HAP-1 (cell line): Measurements from ENCODE around the gene VAT1L.

Source experiments
- DNase-seq, 2 experiments: peaks; one replicate each; pipeline ENCODE4 v3.0.0-alpha.2; 2016 to 2020; ENCODE audit warnings: low spot score in 2 of 2
- H3K27me3 ChIP-seq: fragments of 250-450 bp; sonication (Bioruptor Pico); 2 replicates; pipeline ENCODE4 v1.5.1; 2020; ENCODE audit warnings: low read depth, mild to moderate bottlenecking, moderate library complexity
- H3K36me3 ChIP-seq: fragments of 250-450 bp; sonication (Bioruptor Pico); replicated peaks from 2 replicates; pipeline ENCODE4 v1.5.1; 2020; ENCODE audit warnings: mild to moderate bottlenecking
- H3K4me1 ChIP-seq: fragments of 250-450 bp; sonication (Bioruptor Pico); 2 replicates; pipeline ENCODE4 v1.5.1; 2020; ENCODE audit warnings: mild to moderate bottlenecking
- H3K4me3 ChIP-seq: fragments of 250-450 bp; sonication (Bioruptor Pico); 2 replicates; pipeline ENCODE4 v1.5.1; 2020; ENCODE audit warnings: mild to moderate bottlenecking, moderate library complexity
- H3K9me3 ChIP-seq: fragments of 250-450 bp; sonication (Bioruptor Pico); 2 replicates; pipeline ENCODE4 v1.5.1; 2020; ENCODE audit warnings: mild to moderate bottlenecking, moderate library complexity
- in situ Hi-C: fragments of 300-500 bp; cut with MboI; formaldehyde crosslinking; loops from 3 replicates; pipeline ENCODE4 v1.14.3; 2020; ENCODE audit warnings: low sequenced_read_pairs, inconsistent platforms, mixed read lengths

VAT1L gene

GRCh38 chr16:77877712-77878347 lies 89.5 kb downstream of the VAT1L start:
- no peaks in the 10 kb centered on the region for H3K36me3 ChIP-seq
- in situ Hi-C loops = no loop called here
- no peaks in the 10 kb centered on the region for H3K9me3 ChIP-seq
- no peak overlapping the region for H3K4me3 ChIP-seq
- no peak for DNase-seq
- H3K27me3 ChIP-seq = no peaks in the 10 kb centered on the region
- H3K4me1 ChIP-seq = no peaks in the 10 kb centered on the region

DNA sequence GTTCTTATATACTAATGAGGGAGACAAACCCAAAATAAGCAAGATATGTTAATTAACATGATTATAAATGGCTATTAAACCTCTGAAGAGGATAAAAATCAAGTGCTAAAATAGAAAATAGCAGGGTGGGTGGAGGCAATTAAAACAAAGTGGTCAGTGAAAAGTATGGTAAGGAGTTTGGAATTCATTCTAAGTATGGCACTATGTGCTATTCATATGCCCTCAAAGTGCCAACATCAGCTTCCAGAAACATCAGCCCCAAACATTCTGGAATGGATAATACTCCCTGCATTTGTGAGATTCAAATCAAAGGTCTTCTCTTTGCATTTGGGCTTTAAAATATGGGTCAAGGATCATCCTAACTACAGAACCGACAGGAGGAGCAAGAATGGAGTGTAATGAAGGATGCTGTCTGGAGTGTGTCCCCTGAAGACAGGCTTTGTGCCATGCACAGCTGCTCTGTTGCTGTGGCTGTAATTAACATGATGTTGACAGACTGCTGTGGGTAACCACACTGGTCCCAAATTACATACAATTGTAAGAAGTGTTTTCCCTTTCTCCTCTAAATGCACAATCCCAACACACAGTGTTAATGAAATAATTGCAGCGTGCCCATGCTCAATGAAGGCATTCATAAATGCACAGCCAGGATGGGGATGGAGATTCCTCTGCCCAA lies 93.1 kb downstream of the VAT1L start:
- in situ Hi-C loops = no loop called here
- no peaks in the 10 kb centered on the region for H3K27me3 ChIP-seq
- no peaks in the 10 kb centered on the region for H3K4me1 ChIP-seq
- H3K36me3 ChIP-seq = no peaks in the 10 kb centered on the region
- DNase-seq = no peak
- H3K9me3 ChIP-seq = no peaks in the 10 kb centered on the region
- H3K4me3 ChIP-seq = no peak overlapping the region

DNA sequence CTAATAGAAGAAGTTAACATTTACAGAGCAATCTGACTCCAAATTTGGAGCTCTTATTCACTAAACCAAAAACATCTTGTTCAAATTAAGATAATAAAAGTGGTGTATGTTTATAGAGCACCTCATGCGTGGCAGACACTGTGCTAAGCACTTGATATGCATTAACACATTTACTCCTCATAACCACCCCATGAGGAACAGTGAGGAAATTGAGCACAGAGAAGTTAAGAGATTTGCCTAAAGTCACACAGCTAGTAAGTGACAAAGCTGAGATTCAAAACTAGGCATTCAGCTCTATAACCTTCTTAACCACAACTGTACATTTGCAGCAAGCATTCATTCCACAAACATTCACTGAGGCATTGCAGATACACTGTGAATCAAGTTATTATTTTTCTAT lies 94.0 kb downstream of the VAT1L start:
- in situ Hi-C loops = no loop called here
- no peak for DNase-seq
- H3K27me3 ChIP-seq = no peaks in the 10 kb centered on the region
- no peaks in the 10 kb centered on the region for H3K4me1 ChIP-seq
- no peak overlapping the region for H3K4me3 ChIP-seq
- H3K36me3 ChIP-seq = no peaks in the 10 kb centered on the region
- H3K9me3 ChIP-seq = no peaks in the 10 kb centered on the region

GRCh38 chr16:77885571-77886295 lies 97.4 kb downstream of the VAT1L start:
- in situ Hi-C loops = no loop called here
- no peak for DNase-seq

GRCh38 chr16:77888871-77889270 lies 100.5 kb downstream of the VAT1L start:
- no peaks in the 10 kb centered on the region for H3K9me3 ChIP-seq
- H3K4me1 ChIP-seq = no peaks in the 10 kb centered on the region
- in situ Hi-C loops = no loop called here
- H3K4me3 ChIP-seq = no peak overlapping the region
- DNase-seq = no peak
- H3K36me3 ChIP-seq = no peaks in the 10 kb centered on the region
- H3K27me3 ChIP-seq = no peaks in the 10 kb centered on the region

More at GRCh38 chr16:77885571-77886295, 97.4 kb downstream of the VAT1L start:
- no peak overlapping the region for H3K4me3 ChIP-seq
- H3K4me1 ChIP-seq = no peaks in the 10 kb centered on the region
- no peaks in the 10 kb centered on the region for H3K36me3 ChIP-seq
- H3K27me3 ChIP-seq = no peaks in the 10 kb centered on the region
- no peaks in the 10 kb centered on the region for H3K9me3 ChIP-seq

- no peak for DNase-seq
- H3K27me3 ChIP-seq = no peaks in the 10 kb centered on the region
- H3K4me1 ChIP-seq = no peaks in the 10 kb centered on the region
- no peaks in the 10 kb centered on the region for H3K36me3 ChIP-seq
- no peak overlapping the region for H3K4me3 ChIP-seq
- H3K9me3 ChIP-seq = no peaks in the 10 kb centered on the region
- in situ Hi-C loops = no loop called here
Measured at GRCh38 chr16:77890075-77890474, 101.7 kb downstream of the VAT1L start.

- H3K27me3 ChIP-seq = no peaks in the 10 kb centered on the region
- no peak overlapping the region for H3K4me3 ChIP-seq
- no peaks in the 10 kb centered on the region for H3K36me3 ChIP-seq
- no peaks in the 10 kb centered on the region for H3K4me1 ChIP-seq
- no peaks in the 10 kb centered on the region for H3K9me3 ChIP-seq
- DNase-seq = no peak
- in situ Hi-C loops = no loop called here
Measured at GRCh38 chr16:77894162-77894561, 105.8 kb downstream of the VAT1L start.

DNA sequence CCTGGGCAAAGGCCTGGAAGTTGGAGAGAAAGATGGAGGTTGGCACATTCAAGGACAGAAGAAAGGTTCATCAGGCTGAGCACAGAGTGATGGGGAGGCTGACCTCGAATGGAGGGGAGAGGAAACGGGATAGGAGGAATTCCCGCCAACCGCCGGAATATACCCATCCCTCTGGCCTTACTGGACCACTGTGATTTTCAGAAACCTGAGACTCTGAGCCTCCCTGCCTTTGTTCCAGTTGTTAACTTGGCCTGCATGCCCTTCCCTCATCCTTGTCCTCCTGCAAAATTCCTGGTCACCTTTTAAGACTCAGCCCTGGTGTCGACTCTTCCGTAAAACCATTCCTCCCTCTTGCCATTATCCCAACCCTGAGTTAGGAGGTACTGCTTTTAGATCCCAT lies 107.6 kb downstream of the VAT1L start:
- H3K36me3 ChIP-seq = no peaks in the 10 kb centered on the region
- H3K4me1 ChIP-seq = no peaks in the 10 kb centered on the region
- no peak for DNase-seq
- no peaks in the 10 kb centered on the region for H3K9me3 ChIP-seq
- H3K27me3 ChIP-seq = no peaks in the 10 kb centered on the region
- in situ Hi-C loops = no loop called here
- H3K4me3 ChIP-seq = no peak overlapping the region

- H3K4me1 ChIP-seq = no peaks in the 10 kb centered on the region
- no peaks in the 10 kb centered on the region for H3K36me3 ChIP-seq
- in situ Hi-C loops = no loop called here
- DNase-seq = no peak
- H3K4me3 ChIP-seq = no peak overlapping the region
- no peaks in the 10 kb centered on the region for H3K9me3 ChIP-seq
- no peaks in the 10 kb centered on the region for H3K27me3 ChIP-seq
Measured at GRCh38 chr16:77896415-77897128, 108.2 kb downstream of the VAT1L start.

- Histone ChIP-seq H3K36me3 (no peaks in the 10 kb centered on the region), H3K4me3 (no peak overlapping the region), H3K9me3 (no peaks in the 10 kb centered on the region), H3K27me3 (no peaks in the 10 kb centered on the region), H3K4me1 (no peaks in the 10 kb centered on the region)
- DNase-seq = no peak
- in situ Hi-C loops = no loop called here
Measured at GRCh38 chr16:77897129-77897437, 108.7 kb downstream of the VAT1L start.

GRCh38 chr16:77897831-77898605 lies 109.7 kb downstream of the VAT1L start:
- no peak for DNase-seq
- Histone ChIP-seq H3K36me3 (no peaks in the 10 kb centered on the region), H3K4me3 (no peak overlapping the region), H3K9me3 (no peaks in the 10 kb centered on the region), H3K4me1 (no peaks in the 10 kb centered on the region), H3K27me3 (no peaks in the 10 kb centered on the region)
- in situ Hi-C loops = no loop called here

DNA sequence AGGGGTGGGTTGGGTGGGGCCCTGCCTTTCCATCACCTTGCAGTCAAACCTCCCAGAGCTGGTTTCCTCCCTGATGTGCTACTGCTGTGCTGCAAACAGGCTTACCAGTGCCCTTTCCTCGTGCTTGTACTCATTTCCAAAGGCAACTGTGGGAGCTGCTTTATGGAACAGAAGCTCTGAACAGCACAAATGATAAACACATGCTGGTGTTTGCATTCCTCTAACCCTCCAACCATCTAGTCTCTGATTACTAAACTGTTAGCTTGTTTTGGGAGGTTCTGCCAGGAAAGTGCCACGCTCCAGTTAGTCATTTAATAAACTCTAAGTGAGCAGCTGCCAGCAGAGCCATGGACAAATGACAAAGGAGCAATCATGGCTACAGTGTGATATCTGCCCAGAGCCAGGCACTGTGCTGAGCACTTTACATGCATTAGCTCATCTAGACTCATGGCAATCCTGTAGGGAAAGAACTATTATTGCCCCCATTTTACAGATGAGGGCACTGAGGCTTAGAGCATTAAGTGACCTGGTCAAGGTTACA lies 110.4 kb downstream of the VAT1L start:
- Histone ChIP-seq H3K27me3 (no peaks in the 10 kb centered on the region), H3K4me1 (no peaks in the 10 kb centered on the region), H3K4me3 (no peak overlapping the region), H3K36me3 (no peaks in the 10 kb centered on the region), H3K9me3 (no peaks in the 10 kb centered on the region)
- no peak for DNase-seq
- in situ Hi-C loops = no loop called here

DNA sequence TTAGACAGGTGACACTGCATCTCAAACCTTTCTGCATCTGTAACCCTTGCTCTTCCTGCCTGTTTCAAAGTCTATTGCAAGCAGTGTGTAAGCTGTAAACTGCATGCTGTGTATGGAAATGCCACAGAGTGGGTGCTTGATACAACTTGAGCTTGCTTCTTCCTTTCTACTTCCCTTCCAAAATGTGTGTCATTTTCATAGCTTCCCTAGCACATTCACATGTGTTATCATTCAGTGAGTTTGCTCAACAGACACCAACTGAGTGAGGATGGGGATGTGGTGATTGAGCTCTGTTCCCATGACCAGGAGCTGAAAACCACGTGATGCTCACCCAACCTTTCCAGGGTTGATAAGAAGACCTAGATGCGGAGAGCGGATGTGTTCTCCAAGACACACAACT lies 111.1 kb downstream of the VAT1L start:
- in situ Hi-C loops = no loop called here
- Histone ChIP-seq H3K4me3 (no peak overlapping the region), H3K27me3 (no peaks in the 10 kb centered on the region), H3K36me3 (no peaks in the 10 kb centered on the region), H3K4me1 (no peaks in the 10 kb centered on the region), H3K9me3 (no peaks in the 10 kb centered on the region)
- DNase-seq = no peak
